ENCODE results near the gene GPR35.

DNA sequence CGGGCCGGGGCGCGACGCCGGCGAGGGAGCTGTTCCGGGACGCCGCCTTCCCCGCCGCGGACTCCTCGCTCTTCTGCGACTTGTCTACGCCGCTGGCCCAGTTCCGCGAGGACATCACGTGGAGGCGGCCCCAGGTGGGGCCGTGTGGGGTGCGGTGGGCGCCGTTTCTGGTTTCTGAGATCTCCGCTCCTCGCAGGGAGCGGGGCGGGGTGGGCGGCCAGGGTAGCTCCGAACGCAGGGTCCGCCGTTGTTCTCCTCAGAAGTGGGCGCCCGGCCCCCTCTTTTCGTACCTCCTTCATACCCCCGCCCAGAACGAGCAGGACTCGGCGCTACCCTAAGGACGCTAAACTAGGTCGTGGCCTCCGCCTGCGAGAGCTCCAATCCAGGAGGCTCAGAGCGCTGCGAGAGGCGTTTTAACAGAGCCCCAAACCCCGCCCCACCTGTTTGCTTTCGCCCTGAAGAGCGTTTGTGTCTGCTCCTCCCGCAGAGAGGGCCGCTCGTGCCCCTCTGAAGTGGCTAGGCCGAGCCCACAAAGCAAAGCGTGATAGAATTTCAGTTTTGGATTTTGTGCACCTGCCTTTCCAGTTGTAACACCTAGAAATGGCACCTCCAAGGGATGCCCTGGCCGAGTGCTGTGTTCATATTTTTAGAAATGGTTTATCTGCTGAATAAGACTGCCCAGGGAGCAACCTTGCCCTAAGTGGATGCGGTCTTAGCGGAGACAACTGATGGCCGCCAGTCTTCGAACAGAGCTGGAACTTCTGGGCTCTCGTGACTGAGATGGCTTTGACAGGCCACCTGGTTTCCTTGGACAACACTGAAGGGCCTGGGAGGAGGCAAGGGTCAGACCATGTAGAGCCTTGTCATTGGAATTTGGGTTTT, 38.1 kb upstream of the GPR35 start:
- TF ChIP-seq CTCF (IDR thresholded peaks at IDR 0.05 in 2 of 3, conservative IDR thresholded peaks at IDR 0.05 in 1 of 3; ENCODE audit: borderline replicate concordance in 1 of 3, insufficient read depth in 1 of 3, low read depth in 2 of 3, low read length in 2 of 3) (no peak; a peak in 1 of 6 replicates), EZH2 (IDR thresholded peaks at IDR 0.05) (no peak), EZH2phosphoT487 (IDR thresholded peaks at IDR 0.05; ENCODE audit: borderline replicate concordance) (no peak), FOSL1 (IDR thresholded peaks at IDR 0.05; ENCODE audit: low read depth) (no peak)

Measured in HCT116 (cell line).